Lower leg skin (tissue), 4 donors: ENCODE measurements around the gene SLC15A2. TPM values are rescaled to one million over a fixed set of nuclear protein-coding genes. Genes with fewer than 3 reads are reported as not detected.

Experiments
- DNase-seq, 2 donors: peaks; one replicate each; pipeline ENCODE4 v3.0.0-alpha.2; 2019; ENCODE audit warnings: low spot score in 2 of 2
- H3K4me3 ChIP-seq: fragments of 200-600 bp; sonication (generic); 2 replicates; pipeline ENCODE4 v1.5.1; 2017; ENCODE audit warnings: mild to moderate bottlenecking, low read depth; ENCODE audit not compliant: poor library complexity, severe bottlenecking
- CTCF ChIP-seq, 3 donors: fragments of 450-650 bp; IDR thresholded peaks; one replicate each; pipeline ENCODE4 v1.5.1; 2016; ENCODE audit warnings: antibody characterized with exemption in 3 of 3, mild to moderate bottlenecking in 3 of 3, moderate library complexity in 2 of 3
- POLR2A ChIP-seq, 2 donors: fragments of 450-650 bp; IDR thresholded peaks; one replicate each; pipeline ENCODE4 v1.6.1; 2016 to 2017; ENCODE audit warnings: antibody characterized with exemption in 2 of 2, mild to moderate bottlenecking in 1 of 2, moderate library complexity in 1 of 2
- WGBS, 2 donors: methylation state at CpG; one replicate each; pipeline ENCODE4 v1.1.5; 2018; 5-methylcytosine and 5-hydroxymethylcytosine counted together
- intact Hi-C: fragments of 100-400 bp; cut with DNase I; formaldehyde crosslinking; loops from one replicate; pipeline ENCODE4 v1.15.0; 2023; ENCODE audit warnings: low total_unique reads
- total RNA-seq, 4 donors: library from RNA; depleted of rRNA; stranded (reverse); fragments of >200 nt; gene quantifications; one replicate each; pipeline ENCODE4 v1.1.0, GENCODE V29; 2016

SLC15A2 gene
- total RNA-seq, 4 donors from 2014 or later: 0.42 to 2.9 (median 1.5) TPM

GRCh38 chr3:121956363-121956762 is 62.2 kb downstream of the SLC15A2 start:
- 75 to 79% methylated on average over 3 of the region's 3 CpGs for WGBS, 2 donors
- DNase-seq: no peak
- H3K4me3 ChIP-seq: no peak overlapping the region
- no peak for TF ChIP-seq POLR2A (IDR thresholded peaks at IDR 0.05)
- TF ChIP-seq CTCF (IDR thresholded peaks at IDR 0.05): no peak
- intact Hi-C loops: no loop called here

- H3K4me3 ChIP-seq: no peak overlapping the region
- no peak for TF ChIP-seq CTCF (IDR thresholded peaks at IDR 0.05)
- no peak for TF ChIP-seq POLR2A (IDR thresholded peaks at IDR 0.05)
- intact Hi-C loops: no loop called here
- no peak for DNase-seq
- WGBS, 2 donors: 80 to 85% methylated on average over 2 of the region's 2 CpGs
Observed at GRCh38 chr3:121957674-121958415, 63.6 kb downstream of the SLC15A2 start.

GRCh38 chr3:121958801-121959200 is 64.6 kb downstream of the SLC15A2 start:
- intact Hi-C loops: no loop called here
- no peak for TF ChIP-seq POLR2A (IDR thresholded peaks at IDR 0.05)
- TF ChIP-seq CTCF (IDR thresholded peaks at IDR 0.05): no peak
- H3K4me3 ChIP-seq: no peak overlapping the region
- 62 to 67% methylated on average over 3 of the region's 3 CpGs for WGBS, 2 donors
- no peak for DNase-seq

- no peak for DNase-seq
- intact Hi-C loops: no loop called here
- H3K4me3 ChIP-seq: no peak overlapping the region
- TF ChIP-seq POLR2A (IDR thresholded peaks at IDR 0.05): no peak
- TF ChIP-seq CTCF (IDR thresholded peaks at IDR 0.05): no peak
Observed at GRCh38 chr3:121961283-121961682, 67.1 kb downstream of the SLC15A2 start.

GRCh38 chr3:121962443-121962842 is 68.2 kb downstream of the SLC15A2 start:
- TF ChIP-seq CTCF (IDR thresholded peaks at IDR 0.05): no peak
- no peak for TF ChIP-seq POLR2A (IDR thresholded peaks at IDR 0.05)
- H3K4me3 ChIP-seq: no peak overlapping the region
- intact Hi-C loops: no loop called here
- DNase-seq: no peak

GRCh38 chr3:121963608-121964007 is 69.4 kb downstream of the SLC15A2 start:
- intact Hi-C loops: no loop called here
- WGBS, 2 donors: 42 to 67% methylated on average over 1 of the region's 1 CpG
- no peak for TF ChIP-seq POLR2A (IDR thresholded peaks at IDR 0.05)
- no peak for TF ChIP-seq CTCF (IDR thresholded peaks at IDR 0.05)
- no peak for DNase-seq
- H3K4me3 ChIP-seq: no peak overlapping the region
